OCI-LY3 (cell line): ENCODE results near the gene JOSD2.

Experiments
- EZH2phosphoT487 ChIP-seq: fragments of 200-600 bp; shearing (Covaris generic); IDR thresholded peaks from 2 replicates; pipeline ENCODE4 v1.6.1; 2018; ENCODE audit warnings: antibody characterized with exemption, mixed run types, low read depth
- TF ChIP-seq, protein P1 (sequence below): fragments of 200-600, 300-600 bp; sonication (generic); IDR thresholded peaks from 2 replicates; pipeline ENCODE4 v1.5.1; 2014; ENCODE audit warnings: antibody characterized with exemption, low read length, low read depth

DNA sequence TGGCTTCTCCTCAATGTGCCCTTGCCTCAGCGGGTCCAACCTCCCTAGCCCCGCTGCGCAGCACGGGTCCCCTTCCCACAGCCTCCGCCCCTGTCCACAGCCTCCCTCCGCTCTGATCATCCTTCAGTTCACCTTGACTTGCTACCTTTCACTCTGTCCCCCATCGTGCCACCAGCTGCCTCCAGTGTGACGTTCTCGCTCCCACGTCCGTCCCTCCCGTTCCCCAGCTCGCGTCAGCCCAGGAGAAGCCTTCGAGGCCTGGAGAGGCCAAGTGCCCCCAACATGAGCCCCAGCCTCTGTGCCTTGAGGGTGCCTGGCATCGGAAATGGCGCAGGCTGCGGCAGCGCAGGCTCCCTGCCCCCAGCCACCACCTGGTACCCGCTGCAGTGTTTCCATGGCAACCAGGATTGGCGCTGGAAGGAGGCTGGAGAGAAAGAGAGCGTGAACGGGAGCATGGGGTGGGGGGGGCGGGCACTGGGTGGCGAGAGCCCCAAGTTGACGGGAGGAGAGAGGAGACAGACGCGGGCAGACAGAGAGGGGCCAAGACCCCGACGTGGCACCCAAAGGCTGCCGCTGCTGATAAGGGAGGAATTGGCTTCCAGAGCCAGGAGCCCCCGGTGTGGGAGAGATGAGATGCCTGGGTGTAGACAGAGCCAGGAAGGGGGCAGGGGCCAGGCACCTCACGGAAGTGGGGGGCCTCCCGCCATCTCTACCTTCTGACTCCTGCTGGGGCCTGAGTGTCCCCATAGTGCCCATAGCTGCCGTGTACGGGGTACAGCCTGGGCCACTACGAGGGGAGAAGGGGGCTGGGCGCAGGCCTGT is 3.6 kb upstream of the JOSD2 start:
- TF ChIP-seq, protein P1, sequence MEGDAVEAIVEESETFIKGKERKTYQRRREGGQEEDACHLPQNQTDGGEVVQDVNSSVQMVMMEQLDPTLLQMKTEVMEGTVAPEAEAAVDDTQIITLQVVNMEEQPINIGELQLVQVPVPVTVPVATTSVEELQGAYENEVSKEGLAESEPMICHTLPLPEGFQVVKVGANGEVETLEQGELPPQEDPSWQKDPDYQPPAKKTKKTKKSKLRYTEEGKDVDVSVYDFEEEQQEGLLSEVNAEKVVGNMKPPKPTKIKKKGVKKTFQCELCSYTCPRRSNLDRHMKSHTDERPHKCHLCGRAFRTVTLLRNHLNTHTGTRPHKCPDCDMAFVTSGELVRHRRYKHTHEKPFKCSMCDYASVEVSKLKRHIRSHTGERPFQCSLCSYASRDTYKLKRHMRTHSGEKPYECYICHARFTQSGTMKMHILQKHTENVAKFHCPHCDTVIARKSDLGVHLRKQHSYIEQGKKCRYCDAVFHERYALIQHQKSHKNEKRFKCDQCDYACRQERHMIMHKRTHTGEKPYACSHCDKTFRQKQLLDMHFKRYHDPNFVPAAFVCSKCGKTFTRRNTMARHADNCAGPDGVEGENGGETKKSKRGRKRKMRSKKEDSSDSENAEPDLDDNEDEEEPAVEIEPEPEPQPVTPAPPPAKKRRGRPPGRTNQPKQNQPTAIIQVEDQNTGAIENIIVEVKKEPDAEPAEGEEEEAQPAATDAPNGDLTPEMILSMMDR = no peak
- no peak for TF ChIP-seq EZH2phosphoT487
